Psoas muscle (tissue), 8 donors: ENCODE measurements around the gene PLEKHM3. TPM values are rescaled to one million over a fixed set of nuclear protein-coding genes. Genes with fewer than 3 reads are reported as not detected.

Source experiments
- ATAC-seq, 4 donors: fragments of 200-7000 bp; cut with Tn5 transposase; one replicate each; pipeline ENCODE4 v1.9.1; 2020; ENCODE audit warnings: moderate library complexity in 3 of 4, mild to moderate bottlenecking in 2 of 4
- DNase-seq, 2 donors: peaks; one replicate each; pipeline ENCODE4 v3.0.0-alpha.2; 2020
- H3K27ac ChIP-seq: fragments of 200-600 bp; one replicate; pipeline ENCODE4 v1.8.0; 2022
- H3K27me3 ChIP-seq, 3 donors: fragments of 200-600 bp in 1 of 3; one replicate each; pipeline versions ENCODE4 v1.6.1 to v1.8.0; 2013 to 2022; ENCODE audit warnings: low read length in 2 of 3, mild to moderate bottlenecking in 2 of 3, moderate library complexity in 1 of 3; ENCODE audit not compliant: insufficient read depth in 3 of 3
- H3K36me3 ChIP-seq, 2 donors: fragments of 200-600 bp in 1 of 2; one replicate each; pipeline versions ENCODE4 v1.6.1 to v1.8.0; 2013 to 2022; ENCODE audit warnings: low read depth in 1 of 2, mild to moderate bottlenecking in 1 of 2, moderate library complexity in 1 of 2; ENCODE audit not compliant: insufficient read depth in 1 of 2
- H3K4me1 ChIP-seq: fragments of 200-600 bp; one replicate; pipeline ENCODE4 v1.8.0; 2022
- H3K4me3 ChIP-seq: fragments of 200-600 bp; one replicate; pipeline ENCODE4 v1.8.0; 2022; ENCODE audit warnings: mild to moderate bottlenecking
- H3K9me3 ChIP-seq: fragments of 200-600 bp; one replicate; pipeline ENCODE4 v1.8.0; 2022
- CTCF ChIP-seq: fragments of 200-600 bp; IDR thresholded peaks from one replicate; pipeline ENCODE4 v1.8.0; 2022; ENCODE audit warnings: antibody characterized with exemption
- WGBS, 3 donors: extraction: QIAGEN DNeasy Blood & Tissue Kit; methylation state at CpG; one replicate each; pipeline versions ENCODE4 v1.1.6 to v1.1.7; 2013; 5-methylcytosine and 5-hydroxymethylcytosine counted together
- intact Hi-C, 2 donors: fragments of 100-400 bp; cut with DNase I; formaldehyde crosslinking; loops; one replicate each; pipeline versions ENCODE4 v1.11.0 to v1.14.2; 2022
- polyA plus RNA-seq, 3 donors: library from polyadenylated mRNA; stranded (reverse); fragments of 200-250 nt; gene quantifications; one replicate each; pipeline ENCODE4 v1.2.3, GENCODE V29; 2013
- total RNA-seq, 4 donors: library from RNA; stranded (reverse); fragmentation: NEBNext Ultra II Directional in 2 of 4; extraction: Animal tissue kit (Norgen Biotek cat#: 25700) in 2 of 4; gene quantifications; one replicate each; pipeline versions ENCODE4 v1.2.1 to v1.2.4, GENCODE V29; 2021 to 2023
- donor health status: healthy with polysubstance abuse.
- donor health status: DM: no; HTN: no; CAD: no; lungs with moderate emphysema.
- donor health status: Bipolar disorder and iron deficiency.
- donor health status: healthy.
- donor health status: DM: yes; HTN: yes; CAD: no.
- donor health status: DM: no; HTN: no; CAD: no.
- donor health status: DM: no; HTN: no; CAD: no.
- donor health status: DM: yes; HTN: yes; CAD: no.

Gene PLEKHM3
- total and polyA plus RNA-seq, 7 donors: 1.1 to 5.7 (median 4.0) TPM

GRCh38 chr2:208034503-208035140 lies 9.3 kb upstream of the PLEKHM3 start:
- H3K27ac ChIP-seq: no peak overlapping the region
- 79 to 80% (median 80%) methylated on average over 4 of the region's 4 CpGs for WGBS, 3 donors
- ATAC-seq (no peak), DNase-seq (no peak)
- H3K4me3 ChIP-seq: no peak overlapping the region
- H3K36me3 ChIP-seq: no peaks in the 10 kb centered on the region
- no peaks in the 10 kb centered on the region for H3K27me3 ChIP-seq
- intact Hi-C loops: no loop called here
- H3K4me1 ChIP-seq: no peaks in the 10 kb centered on the region
- TF ChIP-seq CTCF: no peak
- no peaks in the 10 kb centered on the region for H3K9me3 ChIP-seq

DNA sequence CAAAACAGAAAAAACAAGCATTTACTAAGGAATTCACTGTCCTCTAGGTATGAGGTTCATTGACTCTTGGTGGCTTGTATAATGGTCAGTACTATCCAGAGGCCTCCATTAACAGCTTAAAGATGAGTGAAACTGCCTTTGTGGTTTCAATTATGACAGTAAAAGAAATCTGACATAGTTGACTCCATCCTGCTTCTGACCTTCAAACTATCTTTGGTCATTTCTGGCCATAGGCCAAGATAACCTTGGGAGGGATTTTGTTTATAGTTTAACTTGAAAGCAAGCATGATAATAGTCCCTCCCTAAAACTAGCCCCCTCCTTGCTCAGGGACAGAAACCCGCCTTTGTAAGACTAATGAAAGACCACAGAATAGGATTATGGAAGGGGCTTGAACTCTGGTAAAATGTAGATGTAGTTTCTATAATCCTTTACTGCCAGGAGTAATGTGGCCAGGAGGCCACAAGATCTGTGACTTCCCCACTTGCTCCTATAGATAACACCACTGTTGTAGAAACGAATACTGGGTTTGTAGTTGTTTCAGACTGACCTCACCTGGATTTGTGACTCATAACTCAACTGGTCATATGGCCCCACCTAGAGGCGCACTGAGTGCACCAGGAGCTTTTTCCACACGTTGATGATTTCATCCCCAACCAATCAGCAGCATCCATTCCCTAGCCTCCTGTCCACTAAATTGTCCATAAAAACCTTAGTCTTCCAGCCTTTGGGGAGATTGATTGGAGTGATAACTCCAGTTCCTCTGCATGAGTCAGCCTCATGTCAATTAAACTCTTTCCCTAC lies 8.6 kb upstream of the PLEKHM3 start:
- no peak overlapping the region for H3K4me3 ChIP-seq
- H3K4me1 ChIP-seq: no peaks in the 10 kb centered on the region
- no peaks in the 10 kb centered on the region for H3K27me3 ChIP-seq
- no peaks in the 10 kb centered on the region for H3K9me3 ChIP-seq
- DNase-seq (no peak), ATAC-seq (peak in 2 of 4 donors; percentile 53 to 56)
- WGBS, 3 donors: 49 to 67% (median 55%) methylated on average over 4 of the region's 4 CpGs
- intact Hi-C loops: no loop called here
- H3K36me3 ChIP-seq: no peaks in the 10 kb centered on the region
- no peak overlapping the region for H3K27ac ChIP-seq
- TF ChIP-seq CTCF: peak; percentile 32

DNA sequence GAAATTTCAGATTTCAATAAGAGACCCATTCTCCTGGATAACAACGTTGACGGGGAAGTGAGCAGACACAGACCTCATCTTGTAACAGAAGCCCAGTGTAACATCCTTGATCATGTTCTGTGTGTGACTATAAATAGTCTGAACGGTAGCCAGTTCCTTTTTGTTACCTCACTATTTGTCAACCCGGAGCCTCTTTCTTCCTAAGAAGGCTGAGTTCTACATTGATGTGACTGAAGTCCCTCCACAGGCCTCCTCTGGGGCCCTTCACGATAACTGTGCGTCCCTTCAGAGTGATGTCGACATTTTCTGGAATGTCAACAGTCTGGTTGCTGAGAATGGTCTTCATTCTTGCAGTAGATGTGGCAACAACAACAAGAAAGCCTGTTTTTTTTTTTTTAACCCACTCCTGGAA lies 6.3 kb upstream of the PLEKHM3 start:
- Histone ChIP-seq H3K27ac (no peak overlapping the region), H3K27me3 (no peaks in the 10 kb centered on the region), H3K9me3 (no peaks in the 10 kb centered on the region), H3K4me1 (no peaks in the 10 kb centered on the region), H3K36me3 (no peaks in the 10 kb centered on the region), H3K4me3 (no peak overlapping the region)
- TF ChIP-seq CTCF: no peak
- ATAC-seq: peak in 3 of 4 donors; percentile 49 to 85 (median 57)
- DNase-seq: no peak
- WGBS, 3 donors: 35 to 65% (median 47%) methylated on average over 7 of the region's 7 CpGs
- intact Hi-C loops: no loop called here

DNA sequence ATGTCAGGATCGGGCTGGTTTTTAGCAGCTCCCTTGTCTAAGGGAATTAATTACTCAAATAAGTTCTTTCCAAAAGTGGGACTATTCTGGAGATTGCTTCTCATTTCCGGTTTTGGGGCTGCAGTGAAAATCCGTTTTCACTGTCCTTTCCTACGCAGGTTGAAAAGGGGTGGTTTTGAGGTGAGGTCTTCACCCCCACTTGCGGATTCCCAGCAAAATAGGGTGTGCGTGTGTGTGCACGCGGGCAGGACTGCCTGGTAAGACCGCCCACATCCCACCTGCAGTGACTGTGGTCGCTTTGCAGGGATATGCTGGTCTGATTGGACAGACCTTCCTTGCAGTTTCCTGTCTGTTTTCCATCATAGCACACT lies 472 bp upstream of the PLEKHM3 start:
- Histone ChIP-seq H3K4me1 (peaks cover 3% of the 10 kb centered on the region), H3K9me3 (no peaks in the 10 kb centered on the region), H3K36me3 (no peaks in the 10 kb centered on the region), H3K4me3 (peak overlapping the region; percentile 78), H3K27ac (peak overlapping the region; percentile 82), H3K27me3 (no peaks in the 10 kb centered on the region)
- ATAC-seq: peak in 2 of 4 donors; percentile 3 to 21
- 60 to 68% (median 63%) methylated on average over 10 of the region's 10 CpGs for WGBS, 3 donors
- intact Hi-C loops: loop anchor here (5.0 to 10.0 kb wide), 2 partner anchors 258 to 401 kb away; partner anchors contain the start of genes FZD5 (in 2 of the 2) and METTL21A (in 1 of the 2)
- no peak for DNase-seq
- TF ChIP-seq CTCF: no peak
